Middle frontal gyrus (tissue), 1 donor: Measurements from ENCODE around the gene HDAC2.
A peak's percentile ranks its signal among the peaks of the same experiment; 100 is the strongest.
"Not testable (repeated sequence)": the region's sequence is repeated elsewhere in the genome, so short reads cannot be mapped to it uniquely, and the experiment has no call there.

Experiments
- DNase-seq: peaks from one replicate; pipeline ENCODE4 v3.0.0-alpha.2; 2015; ENCODE audit warnings: low spot score; ENCODE audit errors: extremely low spot score

Gene HDAC2

DNA sequence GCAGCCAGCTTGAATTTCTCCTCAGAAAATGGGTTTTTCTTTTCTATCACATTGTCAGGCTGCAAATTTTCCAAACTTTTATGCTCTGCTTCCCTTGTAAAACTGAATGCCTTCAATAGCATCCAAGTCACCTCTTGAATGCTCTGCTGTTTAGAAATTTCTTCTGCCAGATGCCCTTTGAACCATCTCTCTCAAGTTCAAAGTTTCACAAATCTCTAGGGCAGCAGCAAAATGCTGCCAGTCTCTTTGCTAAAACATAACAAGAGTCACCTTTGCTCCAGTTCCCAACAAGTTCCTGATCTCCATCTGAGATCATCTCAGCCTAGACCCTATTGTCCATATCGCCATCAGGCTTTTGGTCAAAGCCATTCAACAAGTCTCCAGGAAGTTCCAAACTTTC, 60.7 kb downstream of the HDAC2 start:
- DNase-seq: not testable (repeated sequence)

DNA sequence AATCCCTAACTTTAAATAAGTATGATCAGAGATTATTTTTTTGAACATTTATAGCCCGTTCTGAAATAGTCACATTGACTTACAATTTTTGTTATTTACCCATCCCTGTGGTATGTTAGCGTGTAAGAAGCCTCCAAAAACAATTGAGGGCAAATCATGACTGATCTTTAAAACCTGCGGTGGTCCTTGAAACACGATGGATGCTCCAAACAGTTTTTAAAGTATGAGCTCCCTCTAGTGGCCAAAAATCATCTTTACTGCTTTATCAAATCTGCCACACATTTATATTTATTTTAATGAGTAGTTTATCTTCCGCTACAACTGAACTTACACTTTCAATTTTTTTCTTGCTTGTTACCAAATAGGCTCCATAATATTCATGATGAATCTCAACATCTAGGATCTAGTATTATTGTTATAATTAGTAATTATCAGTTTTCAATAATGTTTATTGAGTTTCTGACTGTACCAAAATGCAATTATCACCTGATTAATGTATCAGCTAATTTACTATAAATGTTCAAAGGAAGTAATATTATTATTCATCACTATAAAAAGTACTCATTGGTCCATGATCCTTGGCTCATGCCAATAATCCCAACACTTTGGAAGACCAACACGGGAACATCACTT, 61.6 kb downstream of the HDAC2 start:
- DNase-seq: peak; percentile 53

DNA sequence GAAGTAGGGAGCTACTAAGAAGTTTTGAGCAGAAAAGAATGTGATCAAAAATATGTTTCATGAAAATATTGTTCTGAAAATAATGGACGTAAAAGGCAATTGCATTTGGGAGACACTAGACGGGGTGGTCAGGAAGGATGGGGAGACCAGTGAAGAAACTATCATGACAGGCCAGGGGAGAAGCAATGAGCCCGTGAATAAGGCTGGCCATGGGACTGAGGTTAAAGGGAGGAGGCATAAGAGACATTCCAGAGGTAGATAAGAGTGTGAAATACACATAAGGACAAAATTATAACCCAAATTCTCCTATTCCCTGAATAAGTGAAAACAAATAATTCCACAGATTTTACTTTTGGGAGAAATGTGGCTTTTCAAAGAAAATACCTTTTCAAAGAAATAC, 62.1 kb downstream of the HDAC2 start:
- no peak for DNase-seq

DNA sequence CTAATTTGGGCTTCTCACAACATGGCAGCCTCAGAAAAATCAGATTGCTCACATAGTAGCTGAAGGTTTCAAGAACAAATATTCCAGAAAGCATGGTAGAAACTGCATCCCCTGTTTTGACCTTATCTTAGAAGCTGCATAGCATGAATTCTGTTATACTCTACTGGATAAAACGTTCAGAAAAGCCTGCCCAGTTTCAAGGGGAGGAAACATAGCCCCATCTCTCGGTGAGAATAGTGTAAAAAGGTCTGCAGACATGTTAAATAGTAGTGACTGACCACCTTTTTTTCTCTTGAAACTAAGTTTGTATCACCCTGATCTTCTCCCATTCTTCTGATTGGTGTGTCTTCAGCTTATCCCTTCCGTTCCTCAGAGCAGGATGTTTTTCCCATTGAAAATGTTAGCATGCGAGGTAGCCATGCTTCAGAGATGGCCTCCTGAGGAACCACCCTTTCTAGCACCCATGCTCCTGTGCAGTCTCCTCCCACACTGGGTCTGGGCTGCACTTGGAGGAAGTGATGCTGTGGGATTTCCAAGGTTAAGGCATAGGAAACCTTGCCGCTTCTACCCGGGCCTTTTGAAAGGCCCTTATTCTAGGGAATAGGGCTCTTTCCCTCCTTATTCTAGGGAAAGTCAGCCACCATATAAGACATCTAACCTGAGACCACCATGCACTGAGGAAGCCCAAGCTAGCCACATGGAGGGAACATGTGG, 63.7 kb downstream of the HDAC2 start:
- DNase-seq: no peak

DNA sequence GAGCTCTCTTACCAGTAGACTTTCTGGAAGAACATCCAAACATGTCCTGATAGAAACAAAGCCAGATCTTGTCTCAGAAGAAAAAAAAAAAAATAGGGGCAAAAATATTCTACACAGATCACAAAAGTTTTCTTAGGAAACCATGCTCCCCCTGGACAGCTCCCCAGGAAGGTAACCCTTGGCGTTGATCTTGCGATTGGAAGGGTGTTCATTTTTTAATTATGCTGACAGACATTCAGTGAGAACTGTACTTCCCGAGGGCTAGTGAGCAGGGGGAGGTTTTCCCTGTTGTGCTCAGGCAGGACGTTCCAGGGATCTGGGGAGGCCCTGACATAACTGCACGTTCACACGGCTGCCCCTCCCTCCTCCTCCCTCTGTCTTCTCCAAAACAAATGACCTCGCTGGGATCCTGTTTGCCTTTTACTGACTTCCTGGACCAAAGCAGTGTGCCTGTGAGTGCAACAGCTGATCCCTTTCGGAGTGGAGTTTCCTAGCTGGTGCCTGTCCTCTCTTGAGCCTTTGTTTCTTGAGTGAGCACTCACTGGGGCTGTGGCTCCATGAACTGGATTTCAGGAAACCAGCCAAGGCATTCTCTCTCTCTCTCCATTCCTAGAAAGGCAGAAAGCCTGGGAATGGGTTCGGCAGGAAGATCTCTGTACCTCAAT, 67.2 kb downstream of the HDAC2 start:
- no peak for DNase-seq

DNA sequence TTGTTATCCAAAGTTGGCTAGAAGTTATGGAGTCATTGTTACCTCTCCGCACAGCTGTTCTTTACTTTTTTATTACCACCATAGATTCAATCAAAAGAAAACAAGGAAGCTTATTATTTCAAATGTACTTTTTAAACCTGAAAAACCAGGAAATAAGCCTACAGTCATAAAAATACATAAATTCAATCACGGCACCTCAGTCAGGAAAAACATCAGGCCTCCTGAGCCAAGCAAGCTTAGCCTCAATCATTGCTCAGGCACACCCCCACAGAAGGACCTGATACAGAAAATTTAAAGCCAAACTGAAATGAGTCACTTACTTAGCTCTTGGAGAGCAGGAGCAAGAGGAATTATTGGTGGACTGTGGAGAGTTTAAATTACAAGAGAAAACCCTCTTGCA, 69.5 kb downstream of the HDAC2 start:
- DNase-seq: no peak

DNA sequence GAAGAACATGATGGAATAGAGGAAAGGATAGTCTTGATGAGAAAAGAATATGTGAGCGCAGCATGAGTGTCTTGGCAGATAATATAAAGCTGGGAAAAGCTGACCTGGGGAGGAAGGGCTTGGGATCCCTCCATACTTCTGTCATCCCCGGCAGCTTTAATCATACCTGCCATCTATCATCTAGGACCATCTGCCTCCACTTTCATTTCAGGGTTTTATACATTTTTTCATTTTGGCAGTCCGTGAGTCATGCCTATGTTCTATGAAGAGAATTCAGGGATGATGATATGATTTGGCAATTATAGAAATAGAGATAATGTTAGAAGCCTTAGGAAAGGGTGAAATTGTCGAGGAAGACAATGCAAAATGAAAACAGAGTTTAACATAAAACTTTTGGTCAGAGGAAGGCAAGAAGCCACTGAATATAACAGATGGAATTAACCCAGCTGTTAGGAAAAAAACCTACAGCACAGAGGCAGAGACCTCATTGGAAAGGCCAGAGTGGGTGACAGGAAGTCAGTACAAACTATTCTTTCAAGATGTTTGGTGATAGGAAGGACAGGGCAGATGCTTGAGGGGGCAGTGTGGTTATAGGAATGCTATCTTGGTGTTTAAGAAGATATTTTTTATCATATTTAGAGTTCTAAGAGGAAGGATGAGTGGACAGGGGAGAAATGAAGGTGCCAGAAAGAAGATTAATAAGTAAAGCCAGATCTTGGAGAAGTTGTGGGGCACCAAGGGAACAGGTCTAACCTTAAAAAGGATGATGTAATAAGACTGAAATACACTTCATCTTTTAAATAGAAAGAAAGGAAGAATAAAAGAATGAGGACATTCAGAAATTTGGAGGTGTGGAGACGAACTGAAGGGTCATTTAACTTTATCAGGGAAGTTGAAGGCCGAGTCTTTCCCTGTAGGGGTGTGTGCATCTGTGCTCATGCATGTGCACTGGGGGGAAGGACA, 76.0 kb downstream of the HDAC2 start:
- DNase-seq: no peak

DNA sequence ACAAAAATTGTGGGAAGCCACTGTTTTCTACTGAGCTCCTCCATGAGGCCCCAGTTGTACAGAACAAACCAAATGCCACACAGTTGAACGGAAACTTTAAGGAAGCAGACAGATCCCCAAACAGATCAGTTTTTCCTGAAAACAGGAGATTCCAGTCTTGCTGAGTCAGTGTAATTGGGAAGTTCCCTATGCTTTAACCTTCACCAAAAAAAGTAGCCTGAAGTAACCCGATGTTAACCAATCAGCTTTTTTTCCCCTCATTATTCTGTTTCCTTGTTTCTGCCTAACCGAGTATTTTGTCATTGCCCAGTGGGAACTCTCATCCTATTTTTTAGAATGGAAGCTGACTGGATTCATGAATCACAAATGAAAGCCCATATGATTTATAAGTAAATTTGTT, 77.1 kb downstream of the HDAC2 start:
- DNase-seq: no peak

DNA sequence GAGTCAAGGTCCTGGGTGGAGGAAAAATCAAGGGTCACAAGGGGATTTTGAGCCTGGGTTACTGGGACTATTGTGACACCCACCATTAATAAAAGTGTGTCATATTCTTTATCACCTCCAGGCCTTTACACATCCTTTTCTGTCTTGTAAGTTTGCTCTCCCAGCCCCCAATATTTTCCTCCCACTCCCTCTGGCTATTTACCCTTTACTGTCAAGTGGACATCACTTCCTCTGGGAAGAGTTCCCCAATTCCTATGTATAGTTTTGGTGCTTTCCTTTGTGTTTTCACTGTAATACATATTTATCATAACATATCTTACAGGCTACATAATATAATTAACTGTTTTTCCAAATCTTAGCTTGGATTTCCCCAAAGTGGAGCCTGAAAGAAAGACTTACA, 77.5 kb downstream of the HDAC2 start:
- DNase-seq: no peak

DNA sequence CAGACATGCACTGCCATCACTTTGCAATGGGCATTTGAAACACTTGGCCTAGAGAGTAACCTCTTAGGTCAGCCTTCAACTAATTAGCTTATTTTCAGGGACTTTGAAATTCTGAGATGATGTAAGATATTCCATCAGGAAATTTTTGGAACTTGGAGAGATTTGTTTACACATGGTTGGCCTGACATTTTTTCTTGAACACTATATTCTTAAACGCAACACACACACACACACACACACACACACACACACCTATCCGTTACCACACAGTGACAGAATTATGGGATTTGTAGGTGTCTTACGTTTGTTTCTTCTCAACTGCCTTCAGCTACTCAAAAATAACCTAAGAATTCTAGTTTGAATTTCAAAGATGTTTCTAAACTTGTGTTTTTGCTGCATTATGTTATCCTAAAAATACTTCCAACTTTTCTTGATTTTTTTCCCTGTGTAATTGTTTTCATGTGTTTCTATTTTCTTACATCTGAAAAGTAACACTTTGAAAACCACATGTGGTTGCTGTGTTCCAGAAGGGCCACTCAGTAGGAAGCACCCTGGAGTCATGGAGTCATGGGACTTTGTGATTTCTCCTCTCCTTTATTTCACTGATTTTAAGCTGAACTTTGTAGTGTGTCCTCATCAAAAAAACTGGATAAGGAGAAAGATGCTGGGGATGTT, 81.9 kb downstream of the HDAC2 start:
- DNase-seq: no peak

DNA sequence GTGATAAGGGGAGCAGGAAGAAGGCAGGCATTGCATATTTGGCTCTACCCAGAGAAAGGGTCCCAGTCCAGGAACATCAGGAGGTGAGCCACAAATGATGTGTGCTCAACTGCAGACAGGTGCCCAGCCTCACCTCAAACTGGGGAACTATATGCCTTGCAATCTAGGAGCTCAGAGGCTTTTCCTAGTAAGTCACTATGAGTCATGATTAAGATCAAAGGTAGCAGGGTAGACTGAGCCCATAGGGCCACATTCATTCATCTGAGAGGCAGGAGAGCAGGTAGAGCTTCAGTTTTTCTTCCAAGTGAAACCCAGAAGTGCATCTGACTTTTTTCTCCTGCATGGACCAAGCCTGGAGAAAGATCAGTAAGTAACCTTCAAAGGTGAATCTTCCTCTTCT, 82.5 kb downstream of the HDAC2 start:
- DNase-seq: no peak

DNA sequence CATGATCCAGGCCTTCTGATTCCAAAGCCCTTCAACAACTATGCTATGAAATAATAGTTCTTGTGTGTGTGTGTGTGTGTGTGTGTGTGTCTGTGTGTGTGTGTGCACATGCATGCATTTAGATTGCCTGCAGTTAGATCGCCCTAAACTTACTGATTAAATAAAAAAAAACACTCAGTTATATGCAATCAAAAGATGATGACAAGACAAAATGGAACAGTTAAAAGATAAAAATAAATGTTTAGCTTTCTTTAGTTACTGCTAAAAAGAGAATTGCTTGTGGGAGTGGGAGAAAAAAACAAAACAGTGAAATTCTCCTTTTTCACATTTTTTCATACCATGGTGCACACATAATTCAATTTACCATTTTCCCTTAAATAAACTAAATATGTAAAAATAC, 84.4 kb downstream of the HDAC2 start:
- DNase-seq: no peak

DNA sequence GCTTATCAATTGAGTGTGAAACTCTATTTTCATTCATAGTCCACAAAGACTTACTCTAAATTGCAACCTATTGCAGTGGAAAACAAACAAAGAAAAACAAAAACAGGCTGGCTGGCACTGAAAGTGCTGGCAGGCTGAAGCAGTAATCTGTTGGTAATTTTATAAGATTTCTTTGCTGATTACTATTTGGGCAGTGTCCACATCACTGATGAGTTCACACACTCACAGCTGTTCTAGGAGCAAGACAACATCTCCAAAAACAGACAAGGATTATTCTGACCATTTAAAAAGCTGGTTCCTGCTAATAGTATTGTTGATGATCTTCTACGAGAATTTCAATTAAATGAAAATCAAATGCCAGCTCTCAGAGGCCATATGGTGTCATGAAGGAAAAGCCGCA, 86.9 kb downstream of the HDAC2 start:
- DNase-seq: no peak
